Raji (cell line): ENCODE data around the gene BCL11B.

ENCODE experiments used
- POLR2A ChIP-seq: IDR thresholded peaks from 2 replicates; pipeline ENCODE4 v1.6.1; 2011; ENCODE audit warnings: low read depth, low read length, control low read depth; ENCODE audit not compliant: insufficient read depth

Gene BCL11B

DNA sequence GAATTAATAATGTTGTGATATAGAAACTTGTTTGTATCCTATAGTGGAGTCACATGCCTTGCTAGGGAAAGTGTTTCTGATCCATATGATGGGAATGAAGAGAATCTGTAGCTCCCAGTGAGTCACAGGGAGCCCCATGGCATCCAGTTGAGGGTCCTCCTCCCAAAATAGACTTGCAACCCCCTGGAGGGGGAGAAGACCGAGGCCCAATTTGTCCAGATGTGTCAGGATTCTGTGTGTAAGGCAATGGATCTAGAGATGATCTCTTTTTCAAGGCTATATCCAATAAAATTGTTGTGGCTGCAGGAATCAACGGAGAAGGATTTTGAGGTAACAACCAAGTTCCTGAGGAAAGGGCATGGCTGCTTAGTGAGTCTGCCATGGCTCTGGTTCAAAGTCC is 121.8 kb downstream of the BCL11B start:
- no peak for TF ChIP-seq POLR2A

DNA sequence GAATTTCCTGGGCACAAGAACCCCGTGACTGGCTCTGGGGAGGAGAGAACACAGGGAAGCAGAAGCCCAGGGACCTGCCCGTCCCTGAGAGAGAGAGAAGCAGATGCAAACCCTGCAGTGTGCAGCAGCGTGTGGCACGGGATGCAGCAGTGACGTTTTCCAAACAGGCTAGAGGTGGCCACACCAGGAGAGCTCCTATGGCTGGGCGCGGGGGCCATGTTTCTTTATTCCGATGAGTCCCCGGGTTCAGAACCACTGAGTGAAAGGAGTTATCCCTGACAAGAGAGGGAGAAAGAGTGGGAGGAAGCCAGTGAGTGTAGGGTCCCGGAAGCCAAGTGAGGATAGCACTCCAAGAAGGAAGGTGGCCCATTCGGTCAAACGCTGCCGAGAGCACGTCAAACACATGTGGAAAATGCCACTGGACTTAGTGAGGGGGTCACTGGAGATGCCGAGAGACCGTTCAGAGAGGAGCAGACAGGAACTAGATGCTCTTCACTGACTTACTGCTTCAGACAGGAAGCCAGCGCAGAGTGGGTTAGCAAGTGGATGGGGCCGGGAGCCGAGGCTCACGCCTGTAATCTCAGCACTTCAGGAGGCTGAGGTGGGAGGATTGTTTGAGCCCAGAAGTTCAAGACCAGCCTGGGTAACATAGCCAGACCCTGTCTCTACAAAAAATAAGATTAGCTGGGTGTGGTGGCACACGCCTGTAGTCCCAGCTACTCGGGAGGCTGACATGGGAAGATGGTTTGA is 123.0 kb downstream of the BCL11B start:
- TF ChIP-seq POLR2A: no peak

DNA sequence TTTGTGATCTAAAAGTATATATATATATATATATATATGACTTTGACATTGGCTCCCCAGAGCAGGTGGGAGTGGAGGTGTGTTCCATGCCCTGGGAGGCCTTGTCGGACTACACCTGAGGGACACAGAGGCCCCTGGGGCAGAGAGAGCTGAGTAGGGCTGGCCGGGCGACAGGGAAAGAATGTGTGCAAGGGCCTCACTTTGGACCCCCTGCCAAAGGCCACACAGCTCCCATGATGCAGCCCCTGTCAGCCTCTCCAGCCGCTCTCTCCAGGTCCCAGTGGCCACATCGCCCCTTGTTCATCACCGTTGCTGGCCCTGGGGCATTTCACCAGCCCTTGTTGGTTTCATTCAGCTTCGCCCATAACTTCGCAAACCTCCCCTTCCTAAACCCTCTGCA is 123.9 kb downstream of the BCL11B start:
- no peak for TF ChIP-seq POLR2A

DNA sequence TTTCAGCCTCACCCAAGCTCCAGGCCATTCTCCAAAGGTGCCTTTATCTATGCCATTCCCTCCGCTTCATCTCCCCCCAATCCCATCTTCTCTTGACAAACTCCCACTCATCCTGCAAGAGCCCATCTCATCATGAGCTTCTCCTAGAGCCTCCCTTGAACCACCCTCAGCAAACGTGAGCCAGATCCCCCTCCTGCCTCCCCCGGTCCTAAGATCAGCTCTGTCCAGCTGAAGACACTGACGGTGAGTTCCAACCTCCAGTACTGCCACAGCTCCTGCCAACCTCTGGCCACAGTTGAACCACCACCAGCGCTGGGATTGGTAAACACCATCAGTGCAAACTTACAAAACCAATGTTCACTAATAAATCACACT is 124.6 kb downstream of the BCL11B start:
- no peak for TF ChIP-seq POLR2A

DNA sequence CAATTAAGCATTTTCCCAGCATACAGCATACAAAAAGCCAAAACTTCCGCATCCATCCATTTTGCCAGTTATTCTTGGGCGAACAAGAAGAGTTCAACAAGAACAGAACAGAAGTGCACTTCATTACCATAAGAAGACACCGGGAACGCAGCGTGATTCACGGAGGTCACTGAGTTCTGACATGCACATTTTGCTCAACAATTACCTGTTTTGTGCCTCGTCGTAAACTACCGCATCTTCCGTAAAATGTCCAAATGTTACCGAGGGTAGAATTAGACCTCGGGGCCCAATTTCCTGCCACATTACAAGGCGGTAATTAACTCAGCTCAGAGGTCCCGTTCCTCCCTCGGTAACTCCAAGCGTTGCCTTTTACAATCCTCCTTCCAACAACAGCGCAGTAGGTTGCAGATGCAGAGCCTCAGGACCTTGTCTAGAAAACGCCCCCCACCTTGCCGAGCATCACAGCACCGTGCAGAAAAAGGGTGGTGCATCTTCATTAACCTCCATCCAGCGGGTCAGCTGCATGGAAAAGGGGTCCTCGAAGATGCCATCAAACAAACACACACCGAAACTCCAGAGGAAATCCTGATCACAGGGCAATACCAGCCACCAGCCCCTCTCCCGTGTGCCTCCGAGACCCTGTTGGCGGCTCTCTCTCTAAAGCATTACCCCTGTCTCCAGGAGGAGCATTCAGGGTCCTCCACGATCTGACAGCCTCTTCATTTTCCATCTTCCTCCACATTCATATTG is 125.2 kb downstream of the BCL11B start:
- TF ChIP-seq POLR2A: no peak

DNA sequence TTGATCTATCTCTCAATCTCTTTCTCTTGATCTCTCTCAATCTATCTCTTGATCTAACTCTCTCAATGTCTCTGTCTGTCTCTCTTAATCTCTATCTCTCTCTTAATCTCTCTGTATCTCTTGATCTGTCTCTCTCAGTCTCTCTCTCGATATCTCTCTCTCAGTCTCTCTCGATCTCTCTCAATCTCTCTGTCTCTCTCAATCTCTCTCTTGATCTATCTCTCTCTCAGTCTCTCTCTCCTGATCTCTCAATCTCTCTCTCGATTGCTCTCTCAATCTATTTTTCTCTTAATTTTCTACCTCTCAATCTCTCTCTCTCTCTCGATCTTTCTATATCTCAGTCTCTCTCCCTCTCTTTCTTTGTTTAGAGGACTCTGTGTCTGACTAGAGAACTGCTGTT is 126.7 kb downstream of the BCL11B start:
- TF ChIP-seq POLR2A: no peak

DNA sequence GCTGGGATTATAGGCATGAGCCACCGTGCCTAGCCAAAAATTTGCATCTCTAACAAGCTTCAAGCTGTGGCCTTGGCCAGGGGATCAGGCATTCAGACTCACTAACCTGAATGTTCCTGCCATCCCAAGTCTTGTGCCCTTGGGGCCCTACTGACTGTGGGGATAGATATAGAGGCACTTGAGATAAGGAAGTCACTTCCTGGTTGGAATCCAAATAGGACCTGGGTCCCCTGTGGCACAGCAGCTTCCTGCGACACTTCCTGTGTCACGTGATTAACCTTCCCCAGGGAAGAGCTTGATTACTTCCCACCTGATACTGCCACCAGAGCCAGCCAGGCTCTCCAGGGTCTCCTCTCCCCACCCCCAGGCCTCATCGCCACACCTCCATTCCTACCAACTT is 128.2 kb downstream of the BCL11B start:
- no peak for TF ChIP-seq POLR2A

DNA sequence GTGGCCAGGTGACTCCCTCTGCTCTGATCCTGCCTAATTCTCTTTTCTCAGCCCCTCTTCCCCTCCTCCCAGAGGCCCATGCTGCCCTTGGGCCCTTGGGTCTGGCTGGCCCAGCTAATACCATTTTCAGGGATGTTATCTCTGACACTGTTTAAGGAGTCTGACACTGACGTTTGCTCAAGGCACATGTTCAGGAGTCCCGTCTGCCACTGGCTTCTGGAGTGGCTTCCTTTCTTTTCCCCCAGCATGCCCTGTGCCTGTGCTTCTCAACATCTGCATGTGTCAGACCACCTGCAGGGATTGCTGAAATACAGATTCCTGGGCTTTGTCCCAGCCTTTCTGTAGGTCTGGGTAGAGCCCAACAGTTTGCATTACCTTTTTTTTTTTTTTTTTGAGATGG is 128.9 kb downstream of the BCL11B start:
- no peak for TF ChIP-seq POLR2A

DNA sequence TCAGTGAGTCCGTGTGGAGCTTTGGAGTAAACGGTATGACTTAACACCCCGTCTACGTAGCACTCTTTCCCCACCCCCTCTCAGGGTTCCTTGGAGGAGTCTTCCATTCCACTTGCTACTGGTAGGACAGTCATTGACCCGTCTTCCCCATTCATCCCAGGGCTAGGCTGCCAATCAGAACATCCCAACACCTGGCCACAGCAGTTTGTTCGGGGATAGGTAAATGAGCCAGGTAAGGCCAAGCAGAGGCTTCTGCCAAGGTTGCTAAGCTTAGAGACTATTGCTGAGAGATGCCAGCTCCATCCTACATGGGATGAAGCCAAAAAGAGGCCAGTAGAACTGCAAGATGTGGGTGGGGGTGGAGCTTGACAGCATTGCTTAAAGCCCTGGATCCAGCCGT is 130.8 kb downstream of the BCL11B start:
- no peak for TF ChIP-seq POLR2A

DNA sequence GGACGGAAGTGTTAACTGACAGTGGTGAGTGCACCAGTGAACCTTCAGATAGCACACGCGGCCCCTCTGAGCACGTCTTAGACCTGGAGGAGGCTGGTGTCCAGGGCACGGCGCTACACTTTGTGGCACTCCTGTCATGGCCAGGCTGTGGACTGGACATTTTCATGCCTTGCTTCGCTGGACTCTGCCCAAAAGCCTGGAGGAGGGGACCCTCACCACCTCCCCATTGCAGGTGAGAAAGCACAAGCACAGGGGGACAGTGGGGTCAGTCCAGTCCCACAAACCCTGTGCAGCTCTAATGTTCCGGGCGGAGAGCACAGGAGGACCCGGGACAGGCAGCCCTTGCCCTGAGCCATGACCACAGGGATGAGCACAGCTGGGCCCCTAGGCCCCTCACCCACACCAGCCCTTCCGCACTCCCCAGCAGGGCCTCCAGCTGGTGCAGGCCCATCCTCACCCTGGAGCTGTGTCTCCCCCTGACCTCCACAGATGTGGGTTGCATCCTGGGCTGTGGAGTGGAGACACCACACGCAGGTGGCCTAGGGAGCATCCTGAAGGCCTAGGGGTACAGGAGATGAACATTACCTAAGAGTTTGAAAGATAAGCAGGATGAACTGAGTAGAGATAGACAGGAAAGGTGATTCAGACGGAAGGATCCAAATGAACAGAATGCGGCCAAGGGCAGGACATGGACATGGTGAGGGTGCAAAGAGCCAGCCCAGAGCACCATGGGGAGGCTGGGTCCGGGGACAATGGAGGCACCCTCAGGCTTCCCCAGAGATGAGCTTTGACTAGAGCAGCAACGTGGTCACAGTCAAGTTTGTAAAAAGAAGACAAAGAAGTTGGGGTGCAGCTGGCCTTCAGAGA is 132.8 kb downstream of the BCL11B start:
- no peak for TF ChIP-seq POLR2A

DNA sequence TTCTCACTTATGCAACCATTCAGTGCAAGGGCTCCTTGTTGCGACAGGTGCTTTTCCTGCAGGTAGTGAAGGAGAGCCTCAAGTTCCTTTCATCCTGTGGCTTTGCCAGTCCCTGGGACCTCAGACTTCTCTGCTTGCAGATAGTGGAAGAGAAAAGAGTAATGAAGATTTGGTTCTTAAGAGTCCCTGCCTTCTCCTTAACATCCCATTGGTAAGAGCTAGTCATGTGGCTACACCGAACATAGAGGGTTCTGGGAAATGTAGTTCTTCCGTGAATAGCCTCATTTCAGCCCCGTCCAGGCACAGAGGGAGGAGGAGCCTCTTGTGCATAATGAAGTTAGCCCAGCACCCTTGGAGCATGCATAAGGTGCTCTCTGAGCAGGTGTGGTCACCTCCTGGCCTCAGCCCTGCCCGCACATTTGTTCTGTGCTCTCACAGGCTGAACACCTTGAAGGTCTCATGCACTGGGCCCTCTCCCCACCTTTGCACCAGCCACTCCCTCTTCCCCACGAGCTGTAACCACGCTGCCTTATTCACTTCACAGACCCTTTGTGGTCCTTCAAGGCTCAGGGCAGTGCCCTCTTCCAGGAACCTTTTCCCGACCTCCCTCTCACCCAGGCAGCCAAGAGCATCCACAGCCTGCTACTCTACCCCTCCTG is 134.0 kb downstream of the BCL11B start:
- TF ChIP-seq POLR2A: no peak

DNA sequence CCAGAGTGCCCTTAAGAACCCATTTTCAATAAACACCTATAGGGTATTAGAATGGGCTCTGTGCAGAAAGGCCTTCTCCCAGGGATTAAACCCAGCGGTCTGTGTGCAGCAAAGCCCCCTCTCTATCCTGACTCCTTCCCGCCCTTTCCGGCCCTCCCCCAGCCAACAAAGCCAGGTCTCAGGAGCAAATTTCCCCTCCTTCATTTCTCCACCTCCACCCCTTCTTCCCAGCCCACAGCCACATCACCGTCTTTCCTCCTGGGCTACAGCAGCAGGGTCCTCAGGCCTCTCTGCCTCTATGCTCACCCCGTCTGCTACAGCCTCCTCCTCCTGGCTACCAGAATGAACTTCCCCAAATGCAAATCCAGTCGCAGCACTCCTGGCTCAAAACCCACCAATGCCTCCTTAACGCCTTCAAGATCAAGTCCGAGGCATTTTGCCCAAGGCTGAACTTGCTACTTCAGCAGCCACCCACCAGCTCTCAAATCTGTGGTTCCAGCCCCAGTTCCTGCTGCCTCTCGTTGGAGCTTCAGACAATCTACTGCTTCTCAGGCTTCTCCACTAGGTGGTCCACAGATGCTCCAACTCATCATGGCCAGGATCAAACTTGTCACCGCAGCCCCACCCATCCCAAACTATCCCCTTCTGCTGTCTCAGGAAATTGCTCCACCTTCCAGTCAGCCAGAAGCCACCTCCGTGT is 134.8 kb downstream of the BCL11B start:
- no peak for TF ChIP-seq POLR2A

DNA sequence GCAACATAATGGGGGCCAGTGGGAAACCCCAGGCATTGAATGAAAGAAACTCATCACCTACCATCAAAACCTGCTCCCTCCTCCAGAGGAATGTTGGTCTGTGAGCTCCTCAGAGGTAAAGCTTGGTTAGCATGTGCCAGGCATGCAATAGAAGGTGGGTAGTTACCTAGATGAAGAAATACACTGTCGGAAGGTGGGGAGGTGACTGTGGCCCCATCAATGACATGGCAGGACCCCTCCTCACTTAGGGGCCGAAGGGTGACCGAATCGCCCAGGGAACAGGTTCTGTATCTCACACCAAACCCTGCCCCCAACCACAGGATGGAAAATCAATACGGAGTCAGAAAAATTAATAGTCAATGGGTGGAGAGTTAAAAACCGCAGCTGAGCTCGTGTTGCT is 135.6 kb downstream of the BCL11B start:
- TF ChIP-seq POLR2A: no peak

DNA sequence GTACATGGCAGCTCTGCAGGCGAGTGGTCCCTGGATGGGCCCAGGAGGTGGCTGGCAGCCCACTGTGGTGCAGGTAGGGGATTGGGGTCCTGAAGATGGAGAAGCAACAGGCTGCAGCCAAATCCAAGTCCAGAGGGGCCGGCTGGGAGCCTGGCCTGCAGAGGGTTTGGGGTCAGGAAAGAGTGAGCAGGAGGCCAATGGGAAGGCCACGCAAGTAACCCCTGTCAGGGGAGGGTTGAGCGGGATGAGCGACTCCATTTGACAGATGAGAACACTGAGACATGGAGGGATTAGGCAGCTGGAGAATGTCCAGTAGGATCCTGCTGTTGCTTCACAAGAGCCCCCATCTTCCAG is 136.0 kb downstream of the BCL11B start:
- no peak for TF ChIP-seq POLR2A
